Measurements from ENCODE around the gene AQP2. TPM values are rescaled to one million over a fixed set of nuclear protein-coding genes. Genes with fewer than 3 reads are reported as not detected.

Gene AQP2
- total and polyA plus RNA-seq, 2 of the 13 experiments (the other 11 are each of a cell fraction or from before 2014, with no cell fraction given), result not detected

GRCh38 chr12:49962861-49963765, 12.6 kb downstream of the AQP2 start (continued):
- TF ChIP-seq ZNF276 (CRISPR knock-in tag; IDR thresholded peaks at IDR 0.05; ENCODE audit: low read depth) (no peak), YEATS4 (CRISPR knock-in tag; IDR thresholded peaks at IDR 0.05; ENCODE audit: borderline replicate concordance) (no peak)

DNA sequence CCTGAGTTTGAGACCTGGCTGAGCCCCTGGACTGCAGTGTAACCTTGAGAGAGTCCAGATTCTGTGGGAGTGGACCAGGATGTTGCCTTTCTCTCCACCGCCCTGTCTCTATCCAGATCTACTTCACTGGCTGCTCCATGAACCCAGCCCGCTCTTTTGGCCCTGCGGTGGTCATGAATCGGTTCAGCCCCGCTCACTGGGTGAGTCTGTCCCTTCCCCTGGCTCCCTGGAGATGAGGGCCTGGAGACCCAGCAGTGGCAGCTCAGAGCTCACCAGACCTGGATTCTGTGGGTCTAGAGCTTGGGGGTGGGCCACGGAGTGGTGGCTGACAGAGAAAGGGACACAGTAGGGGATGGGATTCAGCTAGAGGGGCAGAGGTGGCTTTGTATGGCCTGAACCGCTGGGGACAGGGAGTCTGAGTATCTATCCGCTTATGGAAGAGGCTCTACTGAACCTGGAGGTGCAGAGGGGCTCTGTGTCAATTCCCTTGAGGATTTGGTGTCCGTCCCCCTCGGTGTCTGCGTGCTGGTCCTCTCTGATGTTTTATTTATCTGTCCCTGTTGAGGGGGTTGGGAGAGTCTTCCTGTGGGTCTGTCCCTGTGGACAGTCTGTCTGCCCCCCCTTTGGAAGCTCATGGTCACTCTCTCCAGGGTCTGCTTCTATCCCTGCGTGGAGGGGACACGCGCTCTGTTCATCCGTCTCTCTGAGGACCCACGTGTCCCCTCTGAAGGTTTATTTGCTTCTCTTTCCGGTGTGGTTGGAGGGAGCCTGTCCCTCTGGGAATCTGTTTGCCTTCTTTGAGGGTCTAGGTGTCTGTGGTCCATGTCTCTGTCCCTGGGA, 13.7 kb downstream of the AQP2 start:
- FAIRE-seq (no peak), ATAC-seq (no peak), DNase-seq (ENCODE audit: low spot score) (no peak)
- Histone ChIP-seq H3K4me2 (ENCODE audit: low read depth, low read length) (no peak overlapping the region), H4K20me1 (ENCODE audit: insufficient read depth, low read length) (no peaks in the 10 kb centered on the region), H3K9me3 (ENCODE audit: low read length) (no peaks in the 10 kb centered on the region), H3K27ac (ENCODE audit: extremely low read length, insufficient read depth, low read length) (no peak overlapping the region), H3K9ac (ENCODE audit: insufficient read depth, low read depth, low read length) (no peak overlapping the region), H3K79me2 (ENCODE audit: insufficient read depth, low read length) (no peaks in the 10 kb centered on the region), H3K36me3 (replicated peaks in 1 of 2; ENCODE audit: control insufficient read depth in 1 of 2, insufficient read depth in 2 of 2, low read length in 2 of 2) (no peaks in the 10 kb centered on the region), H3K27me3 (ENCODE audit: control insufficient read depth in 1 of 2, insufficient read depth in 2 of 2, low read length in 2 of 2) (peaks cover 5 to 40% of the 10 kb centered on the region in 2 experiments), H2AFZ (ENCODE audit: low read length) (no peak overlapping the region), H3K4me3 (replicated peaks in 1 of 3; ENCODE audit: insufficient read depth in 1 of 3, low read depth in 2 of 3, low read length in 3 of 3) (no peak overlapping the region), H3K4me1 (ENCODE audit: insufficient read depth, low read length) (peaks cover 65% of the 10 kb centered on the region)
- no TSS peak for BruUV-seq (replicated peaks)
- CTCF ChIA-PET (ENCODE audit: low intra/inter-chr PET ratio, low total read pairs), result no interaction called here
- WGBS (ENCODE audit: low lambda C conversion rate), result 72% methylated on average over 13 of the region's 17 CpGs
- in situ Hi-C loops (cut with HindIII; ENCODE audit: extremely low pct_ligation_motif_present, low pct_unique_long_range_greater_than_20kb), result no loop called here
- intact Hi-C loops (cut with micrococcal nuclease; ENCODE audit: unreplicated experiment), result no loop called here
- POLR2A ChIA-PET, result interaction anchor here (0.8 to 1.0 kb wide), 2 partner anchors 14 to 69 kb away, joined by 3 read pairs; no protein-coding TSS in a partner anchor
- TF ChIP-seq SATB2 (CRISPR knock-in tag; IDR thresholded peaks at IDR 0.05), result no peak
- TF ChIP-seq FOXO4 (CRISPR knock-in tag; conservative IDR thresholded peaks at IDR 0.05), result no peak
- TF ChIP-seq, protein P1, sequence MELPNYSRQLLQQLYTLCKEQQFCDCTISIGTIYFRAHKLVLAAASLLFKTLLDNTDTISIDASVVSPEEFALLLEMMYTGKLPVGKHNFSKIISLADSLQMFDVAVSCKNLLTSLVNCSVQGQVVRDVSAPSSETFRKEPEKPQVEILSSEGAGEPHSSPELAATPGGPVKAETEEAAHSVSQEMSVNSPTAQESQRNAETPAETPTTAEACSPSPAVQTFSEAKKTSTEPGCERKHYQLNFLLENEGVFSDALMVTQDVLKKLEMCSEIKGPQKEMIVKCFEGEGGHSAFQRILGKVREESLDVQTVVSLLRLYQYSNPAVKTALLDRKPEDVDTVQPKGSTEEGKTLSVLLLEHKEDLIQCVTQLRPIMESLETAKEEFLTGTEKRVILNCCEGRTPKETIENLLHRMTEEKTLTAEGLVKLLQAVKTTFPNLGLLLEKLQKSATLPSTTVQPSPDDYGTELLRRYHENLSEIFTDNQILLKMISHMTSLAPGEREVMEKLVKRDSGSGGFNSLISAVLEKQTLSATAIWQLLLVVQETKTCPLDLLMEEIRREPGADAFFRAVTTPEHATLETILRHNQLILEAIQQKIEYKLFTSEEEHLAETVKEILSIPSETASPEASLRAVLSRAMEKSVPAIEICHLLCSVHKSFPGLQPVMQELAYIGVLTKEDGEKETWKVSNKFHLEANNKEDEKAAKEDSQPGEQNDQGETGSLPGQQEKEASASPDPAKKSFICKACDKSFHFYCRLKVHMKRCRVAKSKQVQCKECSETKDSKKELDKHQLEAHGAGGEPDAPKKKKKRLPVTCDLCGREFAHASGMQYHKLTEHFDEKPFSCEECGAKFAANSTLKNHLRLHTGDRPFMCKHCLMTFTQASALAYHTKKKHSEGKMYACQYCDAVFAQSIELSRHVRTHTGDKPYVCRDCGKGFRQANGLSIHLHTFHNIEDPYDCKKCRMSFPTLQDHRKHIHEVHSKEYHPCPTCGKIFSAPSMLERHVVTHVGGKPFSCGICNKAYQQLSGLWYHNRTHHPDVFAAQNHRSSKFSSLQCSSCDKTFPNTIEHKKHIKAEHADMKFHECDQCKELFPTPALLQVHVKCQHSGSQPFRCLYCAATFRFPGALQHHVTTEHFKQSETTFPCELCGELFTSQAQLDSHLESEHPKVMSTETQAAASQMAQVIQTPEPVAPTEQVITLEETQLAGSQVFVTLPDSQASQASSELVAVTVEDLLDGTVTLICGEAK (IDR thresholded peaks at IDR 0.05), result no peak
- TF ChIP-seq, protein P1 (CRISPR knock-in tag; IDR thresholded peaks at IDR 0.05), result no peak

All from HepG2 (cell line).